Amniotic epithelial cell (primary cell): ENCODE data around the gene SZRD1.
"Not testable (repeated sequence)": the region's sequence is repeated elsewhere in the genome, so short reads cannot be mapped to it uniquely, and the experiment has no call there.

Experiments used
- DNase-seq: peaks from one replicate; pipeline ENCODE4 v3.0.0-alpha.2; 2010; ENCODE audit warnings: low read depth

Gene SZRD1

GRCh38 chr1:16366722-16367257 is at the start of gene SZRD1:
TSS of gene SZRD1 (plus strand) at chr1:16367242. CDS start at chr1:16367258, 16 bp downstream.
- DNase-seq = peak; percentile 99

- peak; percentile 69 for DNase-seq
Observed at GRCh38 chr1:16318555-16318954, 48.5 kb upstream of the SZRD1 start.

GRCh38 chr1:16321176-16321867 is 45.7 kb upstream of the SZRD1 start:
- DNase-seq = no peak

GRCh38 chr1:16324456-16324890 is 42.6 kb upstream of the SZRD1 start:
- peak; percentile 70 for DNase-seq

GRCh38 chr1:16326833-16327404 is 40.1 kb upstream of the SZRD1 start:
- no peak for DNase-seq

GRCh38 chr1:16334655-16335340 is 32.2 kb upstream of the SZRD1 start:
- no peak for DNase-seq

- peak; percentile 54 for DNase-seq
Observed at GRCh38 chr1:16338961-16339360, 28.1 kb upstream of the SZRD1 start.

GRCh38 chr1:16340673-16341072 is 26.4 kb upstream of the SZRD1 start:
- DNase-seq = no peak

- no peak for DNase-seq
Observed at GRCh38 chr1:16342331-16343062, 24.5 kb upstream of the SZRD1 start.

- DNase-seq = not testable (repeated sequence)
Observed at GRCh38 chr1:16343276-16343675, 23.8 kb upstream of the SZRD1 start.

GRCh38 chr1:16348414-16349182 is 18.4 kb upstream of the SZRD1 start:
- peak; percentile 93 for DNase-seq

- DNase-seq = no peak
Observed at GRCh38 chr1:16349847-16350406, 17.1 kb upstream of the SZRD1 start.

GRCh38 chr1:16351456-16351993 is 15.5 kb upstream of the SZRD1 start:
- DNase-seq = no peak

GRCh38 chr1:16351994-16352841 is 14.8 kb upstream of the SZRD1 start, which contains the start of gene FBXO42:
TSS of gene FBXO42 (minus strand) at chr1:16352480. CDS start at chr1:16315418, 37,062 bp downstream.
- peak; percentile 88 for DNase-seq

GRCh38 chr1:16352842-16353535 is 14.1 kb upstream of the SZRD1 start:
- DNase-seq = no peak

GRCh38 chr1:16354619-16355018 is 12.4 kb upstream of the SZRD1 start:
- DNase-seq = no peak

GRCh38 chr1:16356867-16357266 is 10.2 kb upstream of the SZRD1 start:
- DNase-seq = no peak

GRCh38 chr1:16365146-16365498 is 1.9 kb upstream of the SZRD1 start:
- peak; percentile 95 for DNase-seq
